ENCODE measurements around the gene MACF1.

Gene MACF1

DNA sequence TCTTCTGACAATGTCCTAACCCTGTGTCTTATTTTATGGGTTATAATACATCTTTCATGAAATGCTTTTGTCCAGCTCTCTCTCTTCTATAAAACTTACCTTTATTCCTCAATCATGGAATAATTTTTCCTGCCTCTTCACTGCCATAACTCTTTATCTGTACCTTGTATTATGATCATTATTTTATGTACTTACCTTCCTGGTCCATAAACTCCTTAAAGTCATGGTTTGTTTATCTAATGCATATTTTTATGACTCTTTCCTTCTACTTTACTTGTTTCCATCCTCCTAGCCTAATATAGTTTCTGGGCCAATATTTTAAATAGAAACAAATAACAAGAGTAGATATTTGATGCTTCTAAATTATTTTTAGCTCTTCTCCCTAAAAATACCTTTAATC, 221.1 kb downstream of the MACF1 start:
- H3K27ac Mint-ChIP-seq: peak overlapping the region in 2 of 3 experiments; percentile 3 to 8
- H3K27me3 Mint-ChIP-seq (ENCODE audit: low read depth): no peaks in the 10 kb centered on the region
- peaks cover 87% of the 10 kb centered on the region for H3K36me3 Mint-ChIP-seq (ENCODE audit: low read depth)
- no peak for TF ChIP-seq CTCF (IDR thresholded peaks at IDR 0.05; ENCODE audit: unreplicated experiment in 3 of 3)
- H3K9me3 Mint-ChIP-seq: no peaks in the 10 kb centered on the region
- peaks cover 42% of the 10 kb centered on the region for H3K4me1 Mint-ChIP-seq
- no peak overlapping the region for H3K4me3 Mint-ChIP-seq

- Mint-ChIP-seq H3K27me3 (ENCODE audit: low read depth) (no peaks in the 10 kb centered on the region), H3K4me1 (peaks cover 49% of the 10 kb centered on the region), H3K36me3 (ENCODE audit: low read depth) (peaks cover 90% of the 10 kb centered on the region), H3K27ac (peak overlapping the region in 2 of 3 experiments; percentile 18 to 43), H3K9me3 (no peaks in the 10 kb centered on the region), H3K4me3 (no peak overlapping the region)
- no peak for TF ChIP-seq CTCF (IDR thresholded peaks at IDR 0.05; ENCODE audit: unreplicated experiment in 3 of 3)
Measured at GRCh38 chr1:39426346-39426745, 221.9 kb downstream of the MACF1 start.

DNA sequence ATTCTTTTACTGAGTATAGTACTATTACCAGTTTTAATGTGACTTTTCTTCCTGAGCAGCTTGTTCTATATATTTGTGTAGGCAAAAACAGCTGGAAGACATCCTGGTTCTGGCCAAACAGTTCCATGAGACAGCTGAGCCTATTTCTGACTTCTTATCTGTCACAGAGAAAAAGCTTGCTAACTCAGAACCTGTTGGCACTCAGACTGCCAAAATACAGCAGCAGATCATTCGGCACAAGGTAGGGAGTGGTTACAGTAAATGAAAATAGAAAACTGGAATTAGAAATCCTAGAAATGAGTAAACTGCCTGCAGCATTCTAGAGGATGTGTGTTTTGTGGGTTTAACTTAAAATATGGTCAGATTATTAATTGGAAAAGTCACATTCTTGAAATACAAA, 222.9 kb downstream of the MACF1 start:
- Mint-ChIP-seq H3K27ac (peak overlapping the region in 2 of 3 experiments; percentile 18 to 72), H3K27me3 (ENCODE audit: low read depth) (no peaks in the 10 kb centered on the region), H3K4me1 (peaks cover 50% of the 10 kb centered on the region), H3K9me3 (no peaks in the 10 kb centered on the region), H3K4me3 (no peak overlapping the region), H3K36me3 (ENCODE audit: low read depth) (peaks cover 90% of the 10 kb centered on the region)
- TF ChIP-seq CTCF (IDR thresholded peaks at IDR 0.05; ENCODE audit: unreplicated experiment in 3 of 3): no peak

GRCh38 chr1:39427912-39428311, 223.4 kb downstream of the MACF1 start:
- Mint-ChIP-seq H3K36me3 (ENCODE audit: low read depth) (peaks cover 90% of the 10 kb centered on the region), H3K27ac (peak overlapping the region in 1 of 3 experiments; percentile 18), H3K4me1 (peaks cover 50% of the 10 kb centered on the region), H3K4me3 (no peak overlapping the region), H3K9me3 (no peaks in the 10 kb centered on the region), H3K27me3 (ENCODE audit: low read depth) (no peaks in the 10 kb centered on the region)
- TF ChIP-seq CTCF (IDR thresholded peaks at IDR 0.05; ENCODE audit: unreplicated experiment in 3 of 3): no peak

- Mint-ChIP-seq H3K9me3 (no peaks in the 10 kb centered on the region), H3K36me3 (ENCODE audit: low read depth) (peaks cover 95% of the 10 kb centered on the region), H3K27ac (no peak overlapping the region), H3K4me3 (no peak overlapping the region), H3K4me1 (peaks cover 33% of the 10 kb centered on the region), H3K27me3 (ENCODE audit: low read depth) (no peaks in the 10 kb centered on the region)
- no peak for TF ChIP-seq CTCF (IDR thresholded peaks at IDR 0.05; ENCODE audit: unreplicated experiment in 3 of 3)
Measured at GRCh38 chr1:39431927-39432326, 227.4 kb downstream of the MACF1 start.

GRCh38 chr1:39434797-39435395, 230.4 kb downstream of the MACF1 start:
- Mint-ChIP-seq H3K4me1 (peaks cover 20% of the 10 kb centered on the region), H3K36me3 (ENCODE audit: low read depth) (peaks cover 77% of the 10 kb centered on the region), H3K9me3 (no peaks in the 10 kb centered on the region)

More at GRCh38 chr1:39434797-39435395, 230.4 kb downstream of the MACF1 start:
- H3K27me3 Mint-ChIP-seq (ENCODE audit: low read depth): no peaks in the 10 kb centered on the region
- TF ChIP-seq CTCF (IDR thresholded peaks at IDR 0.05; ENCODE audit: unreplicated experiment in 3 of 3): no peak
- no peak overlapping the region for H3K27ac Mint-ChIP-seq
- H3K4me3 Mint-ChIP-seq: no peak overlapping the region
